ENCODE data around the gene KCNJ1.

The KCNJ1 gene

DNA sequence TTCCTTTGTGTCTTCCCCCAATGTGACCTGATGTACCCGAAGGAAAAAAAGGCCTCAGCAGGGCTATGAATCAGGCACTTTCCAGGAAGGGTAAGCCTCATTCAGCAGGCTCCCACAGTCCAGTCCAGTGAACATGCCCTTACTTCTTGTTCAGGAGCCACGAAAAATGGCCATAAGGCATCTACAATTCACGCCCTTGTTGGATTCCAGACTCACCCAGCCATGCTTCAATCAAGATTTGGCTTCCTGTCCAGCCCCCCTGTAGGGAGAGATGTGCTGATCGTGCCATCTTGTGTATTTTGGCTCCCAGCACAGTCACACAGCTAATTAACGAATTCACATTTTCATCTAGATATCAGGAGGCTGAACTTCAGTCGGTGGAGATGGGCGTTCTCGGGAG is 14.1 kb upstream of the KCNJ1 start:
- no peak for DNase-seq

DNA sequence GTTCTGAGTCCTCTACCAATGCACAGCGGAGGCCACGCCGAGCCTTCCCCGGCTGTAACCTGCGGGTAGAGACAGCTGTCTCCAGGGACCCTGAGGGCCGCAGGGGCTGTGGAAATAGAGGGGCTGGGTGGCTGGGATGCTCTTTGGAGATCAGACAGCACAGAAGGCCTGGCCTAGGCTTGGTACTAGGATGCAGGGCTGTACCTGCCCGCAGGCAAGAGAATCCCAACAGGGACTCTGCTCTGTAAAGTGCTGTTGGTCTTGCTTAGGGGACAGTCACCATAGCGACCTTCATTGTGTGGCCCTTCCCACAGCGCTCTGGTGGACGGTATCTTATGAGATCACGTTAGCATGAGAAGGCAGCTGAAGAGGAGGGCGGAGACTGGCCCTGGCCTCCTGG is 12.7 kb upstream of the KCNJ1 start:
- DNase-seq = no peak

DNA sequence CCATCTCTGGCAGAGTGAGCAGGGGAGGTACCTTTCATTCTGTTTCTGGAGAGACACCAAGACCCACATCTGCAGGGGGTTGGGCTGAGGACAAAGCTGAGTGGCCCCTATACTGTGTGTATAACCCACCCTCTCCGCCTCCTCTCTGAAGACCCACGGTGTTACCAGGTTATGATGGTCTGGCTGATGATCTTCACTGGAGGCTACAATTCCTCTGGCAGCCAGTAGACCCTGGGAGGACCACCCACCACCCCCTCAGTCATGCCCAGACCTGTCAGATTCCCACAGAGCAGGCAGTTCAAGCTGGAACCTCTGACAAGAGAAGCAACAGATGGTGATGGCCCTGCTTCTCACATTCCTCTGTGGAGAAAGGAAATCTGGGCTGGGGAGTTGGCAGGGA is 11.4 kb upstream of the KCNJ1 start:
- no peak for DNase-seq

- DNase-seq = no peak
These were observed 10.6 kb upstream of the KCNJ1 start for GRCh38 chr11:128877726-128878125.

DNA sequence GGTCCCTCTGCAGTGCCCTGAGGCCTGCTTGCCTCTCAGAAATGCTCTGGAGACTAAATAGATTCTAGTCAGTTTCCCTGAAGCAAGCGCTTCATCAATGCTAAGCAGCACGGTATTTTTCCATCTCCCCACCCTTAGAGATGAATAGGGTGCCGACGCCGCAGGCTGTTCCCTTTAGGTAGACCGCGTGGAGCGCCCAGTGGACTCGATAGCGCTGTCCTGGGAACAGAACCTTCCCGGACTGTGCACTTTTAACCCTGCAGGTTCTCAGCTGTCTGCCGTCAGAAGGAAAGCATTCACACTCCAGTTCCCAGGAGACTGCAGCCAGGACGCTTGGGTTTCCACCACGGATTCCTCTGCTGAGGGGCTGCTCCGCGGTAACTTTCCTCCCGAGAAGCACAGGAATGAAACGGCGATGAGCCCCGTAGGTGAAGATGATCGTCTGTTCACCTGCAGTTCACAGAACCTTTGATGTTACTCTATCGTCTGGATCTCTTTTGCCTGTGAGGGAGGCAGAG is 9.1 kb upstream of the KCNJ1 start:
- no peak for DNase-seq

DNA sequence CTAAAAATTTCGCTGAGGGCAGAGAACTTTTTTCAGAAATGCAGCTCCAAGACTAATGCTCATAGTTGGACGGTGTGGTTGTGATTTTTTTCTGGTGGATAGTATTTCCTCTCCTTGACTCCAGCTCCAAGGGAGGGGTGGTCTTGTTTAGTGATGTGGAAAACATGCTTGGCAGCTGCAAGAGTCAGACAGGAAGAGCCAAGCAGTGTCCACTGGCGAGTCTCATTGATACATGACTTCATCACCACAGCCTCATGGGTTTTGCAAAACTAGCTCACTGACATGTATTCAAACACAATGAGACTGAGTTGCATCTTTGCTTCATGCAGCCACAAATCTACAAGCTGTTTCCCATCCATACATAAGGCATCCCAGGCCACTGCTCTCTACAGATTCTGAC is 7.3 kb upstream of the KCNJ1 start:
- DNase-seq = no peak

GRCh38 chr11:128872594-128872993 is 5.5 kb upstream of the KCNJ1 start:
- no peak for DNase-seq

- DNase-seq = no peak
These were observed 5.0 kb upstream of the KCNJ1 start for GRCh38 chr11:128872094-128872493.

- no peak for DNase-seq
These were observed 4.1 kb upstream of the KCNJ1 start for GRCh38 chr11:128871168-128871610.

GRCh38 chr11:128868841-128869671 is 2.0 kb upstream of the KCNJ1 start:
- DNase-seq = no peak

DNA sequence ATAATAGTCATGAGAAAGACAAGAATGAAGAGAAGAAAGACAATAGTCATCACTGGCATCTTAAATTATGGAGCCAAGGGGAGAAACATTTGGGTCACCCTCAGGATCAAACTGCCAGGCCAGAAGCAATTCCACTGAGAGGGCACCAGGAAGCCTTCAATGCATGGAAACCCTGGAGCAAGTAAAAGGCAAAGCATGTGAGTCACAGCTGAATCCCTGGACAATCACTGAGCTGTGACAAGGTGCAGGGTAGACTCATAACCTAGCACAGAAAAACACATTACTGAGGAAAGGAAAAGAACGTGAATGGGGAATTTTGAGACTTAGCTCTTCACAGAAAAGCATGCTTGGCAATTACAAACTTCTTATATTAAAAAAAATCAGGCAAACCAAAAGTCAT is 1.6 kb downstream of the KCNJ1 start:
- DNase-seq = no peak

DNA sequence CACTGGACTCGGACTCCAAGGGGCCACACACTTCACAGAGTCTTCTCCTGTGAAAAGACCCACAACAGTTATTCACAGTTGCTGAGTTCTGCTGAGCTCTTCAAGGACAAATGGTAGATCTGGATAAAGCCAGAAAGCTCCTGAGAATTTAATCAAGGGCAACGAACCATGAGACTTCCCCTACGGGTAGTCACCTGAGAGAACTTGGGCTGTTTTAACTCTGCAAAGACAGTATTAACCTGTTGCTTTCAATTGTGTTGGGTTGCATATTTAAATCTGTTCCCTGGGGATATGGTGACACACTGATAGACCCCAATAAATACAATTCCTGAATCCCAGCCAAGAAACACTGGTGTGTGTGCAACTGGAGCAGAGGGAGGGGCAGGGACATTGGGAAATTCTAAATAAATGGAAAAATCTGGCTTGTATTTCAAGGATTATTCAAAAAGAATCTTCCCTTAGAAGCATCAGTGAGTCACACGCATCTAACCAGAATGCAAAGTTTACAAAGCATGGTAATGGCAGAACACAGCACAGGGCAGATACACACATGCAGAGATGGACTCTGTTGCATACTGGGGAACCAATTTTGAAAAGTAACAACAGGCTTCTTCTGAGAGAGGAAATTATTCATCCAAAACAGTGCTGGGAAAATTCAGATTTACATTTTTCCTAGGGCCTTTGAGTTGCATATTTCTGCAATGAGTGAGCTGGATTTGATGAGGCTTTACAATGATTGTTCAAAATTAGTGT is 4.0 kb downstream of the KCNJ1 start:
- no peak for DNase-seq

DNA sequence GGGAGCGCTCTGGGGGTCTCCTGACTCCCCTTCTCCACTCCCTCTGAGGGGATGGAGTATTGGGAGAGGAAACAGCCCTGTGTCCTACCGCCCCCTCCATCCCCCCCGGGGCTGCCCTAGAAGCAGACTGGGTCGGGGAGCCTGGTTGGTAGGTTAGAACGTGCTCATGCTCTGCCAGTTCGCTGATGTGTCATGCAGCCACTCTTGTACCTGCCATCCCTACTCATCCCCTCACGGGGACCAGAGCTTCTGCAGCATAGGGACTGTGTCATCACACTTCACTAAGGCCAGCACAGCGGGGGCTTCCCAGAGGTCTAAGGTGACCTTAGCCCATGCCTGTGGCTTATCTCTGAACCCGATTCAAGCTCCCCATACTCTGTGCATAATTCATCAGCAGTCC is 4.7 kb downstream of the KCNJ1 start:
- DNase-seq = no peak

- DNase-seq = no peak
These were observed 6.3 kb downstream of the KCNJ1 start for GRCh38 chr11:128860571-128861361.

DNA sequence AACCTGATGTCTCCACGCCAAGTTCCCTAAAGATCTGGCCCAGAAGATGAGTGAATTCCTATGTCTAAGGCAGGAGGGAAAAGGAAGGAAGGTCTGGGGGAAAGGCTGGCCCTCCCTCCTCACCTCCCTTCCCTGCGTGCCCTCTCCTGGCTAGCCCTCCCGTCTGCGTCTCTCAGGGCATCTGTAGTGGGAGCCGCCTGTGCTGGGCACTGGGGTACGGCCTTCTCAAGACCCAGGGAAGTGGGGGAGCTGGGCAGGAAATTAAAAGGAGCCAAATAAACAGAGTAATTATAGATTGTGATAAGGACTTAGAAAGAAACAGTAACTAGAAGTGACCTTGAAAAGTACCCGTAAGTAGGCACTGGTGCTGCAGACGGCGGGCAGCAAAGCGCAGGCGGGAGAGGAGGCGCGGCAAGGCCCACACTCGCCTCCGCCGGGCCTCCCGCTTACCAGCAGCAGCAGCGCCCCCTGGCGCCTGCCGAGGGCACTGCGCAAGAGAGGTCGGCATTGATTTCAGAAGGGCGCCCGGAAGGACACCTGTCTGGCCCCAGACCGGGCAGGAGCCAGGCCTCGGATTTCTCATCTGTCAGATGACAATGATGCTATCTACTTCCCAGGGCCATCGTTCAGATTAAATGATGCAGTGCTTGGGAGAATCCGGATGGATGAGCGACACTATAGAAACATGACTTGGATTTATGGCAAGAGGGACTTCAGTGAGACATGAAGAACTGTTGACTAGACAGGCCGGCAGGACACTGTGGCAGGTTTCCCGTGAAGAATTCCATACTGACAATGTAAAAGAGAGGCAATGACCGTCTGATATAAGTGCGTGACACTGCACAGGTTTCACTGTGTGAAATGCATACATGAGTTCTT is 7.3 kb downstream of the KCNJ1 start:
- no peak for DNase-seq

DNA sequence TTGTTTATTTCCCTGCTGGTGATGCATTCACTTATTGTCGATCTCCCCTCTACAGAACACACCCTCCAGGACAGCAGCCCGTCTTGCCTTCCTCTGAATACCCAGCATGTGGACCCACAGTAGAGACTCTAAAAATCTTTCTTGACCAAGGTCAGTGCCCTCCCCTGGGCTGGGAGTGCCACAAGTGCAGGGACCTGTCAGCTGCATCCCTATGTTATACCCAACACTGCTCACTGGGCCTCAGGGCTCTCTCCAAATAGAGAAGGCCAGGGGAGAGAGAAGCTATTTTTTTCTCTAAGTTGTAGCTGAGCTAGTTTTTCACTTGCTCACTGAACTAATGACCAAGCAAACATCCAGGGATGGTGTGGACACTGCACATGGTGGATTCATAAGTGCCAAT is 9.8 kb downstream of the KCNJ1 start:
- no peak for DNase-seq

DNA sequence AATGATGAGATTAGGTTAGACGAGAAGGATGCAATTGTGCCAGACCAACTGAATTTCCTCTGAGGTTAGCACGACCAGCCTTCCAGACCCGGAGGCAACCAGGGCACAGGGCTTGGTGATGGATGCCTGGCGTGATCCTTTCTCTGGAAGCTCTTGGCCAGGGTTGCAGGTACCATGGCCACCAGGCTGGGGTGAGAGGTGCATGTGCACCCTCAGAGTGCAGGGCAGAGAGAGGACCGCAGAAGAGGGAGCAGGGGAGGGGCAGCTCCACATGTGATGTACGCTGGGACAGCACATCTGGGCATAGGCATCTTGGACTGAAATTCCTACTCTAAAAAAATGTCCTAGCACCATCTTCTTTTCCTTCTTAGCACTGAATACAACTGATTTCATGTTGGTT is 10.9 kb downstream of the KCNJ1 start:
- DNase-seq = no peak

DNA sequence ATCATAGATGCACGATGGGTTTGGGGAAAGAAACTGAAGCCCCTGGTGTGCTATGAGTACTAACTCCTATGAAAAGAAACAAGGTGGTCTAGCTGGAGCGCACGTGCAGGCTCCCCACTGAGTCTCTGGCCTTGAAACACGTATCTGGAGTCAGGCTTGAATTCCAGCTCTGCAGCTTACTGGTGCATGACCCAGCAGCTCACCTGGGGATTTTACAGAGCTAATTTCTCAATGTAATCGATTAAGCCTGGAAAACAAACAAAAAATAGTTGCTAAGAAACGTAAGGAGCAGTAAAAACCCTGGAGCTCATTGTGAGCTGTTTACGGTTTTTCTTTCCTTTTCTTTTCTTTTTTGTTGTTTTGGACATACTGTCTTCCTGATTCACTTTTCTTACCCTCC is 12.3 kb downstream of the KCNJ1 start:
- DNase-seq = no peak

GRCh38 chr11:128853559-128853958 is 13.5 kb downstream of the KCNJ1 start:
- no peak for DNase-seq

- no peak for DNase-seq
These were observed 14.6 kb downstream of the KCNJ1 start for GRCh38 chr11:128852327-128853023.

DNA sequence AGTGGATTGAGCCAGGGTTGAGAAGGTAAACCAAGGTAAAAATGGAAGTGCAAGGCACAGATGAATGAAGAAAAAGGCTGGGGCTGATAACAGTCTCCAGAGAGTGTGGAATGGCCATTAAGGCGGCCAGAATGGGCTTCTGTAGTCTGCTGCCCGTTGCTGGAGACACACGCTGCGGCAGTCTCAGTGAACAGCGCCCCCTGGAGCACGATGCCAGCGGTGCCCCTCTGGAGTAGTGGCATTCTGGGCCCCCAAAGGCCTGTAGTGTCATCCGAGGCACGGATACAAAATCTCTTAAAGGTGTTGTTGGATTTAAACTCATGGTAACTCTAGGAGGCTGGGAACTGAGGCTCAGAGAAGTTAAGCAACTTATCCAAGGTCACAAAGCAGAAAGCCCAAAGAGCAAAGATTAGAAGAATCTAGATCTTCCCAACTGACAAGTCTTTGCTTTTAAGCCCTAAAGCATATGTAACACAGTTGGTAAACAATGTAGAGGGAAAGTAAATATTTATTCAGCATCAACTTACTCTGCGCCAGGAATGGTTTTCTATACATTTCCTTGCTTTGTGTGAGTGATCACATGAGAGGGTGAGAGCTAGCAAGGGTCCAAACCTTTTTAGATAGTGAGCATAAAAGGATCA is 18.2 kb downstream of the KCNJ1 start:
- DNase-seq = no peak

All from NCI-H1436 treated with DMSO at 0.1 percent for 48 hours (cell line).